ENCODE results near the gene LIN7C. TPM values are rescaled to one million over a fixed set of nuclear protein-coding genes. Genes with fewer than 3 reads are reported as not detected.
A peak's percentile ranks its signal among the peaks of the same experiment; 100 is the strongest.

The LIN7C gene
- total RNA-seq, 6 experiments from 2014 or later = 53.7 to 64.4 (median 60.2) TPM

DNA sequence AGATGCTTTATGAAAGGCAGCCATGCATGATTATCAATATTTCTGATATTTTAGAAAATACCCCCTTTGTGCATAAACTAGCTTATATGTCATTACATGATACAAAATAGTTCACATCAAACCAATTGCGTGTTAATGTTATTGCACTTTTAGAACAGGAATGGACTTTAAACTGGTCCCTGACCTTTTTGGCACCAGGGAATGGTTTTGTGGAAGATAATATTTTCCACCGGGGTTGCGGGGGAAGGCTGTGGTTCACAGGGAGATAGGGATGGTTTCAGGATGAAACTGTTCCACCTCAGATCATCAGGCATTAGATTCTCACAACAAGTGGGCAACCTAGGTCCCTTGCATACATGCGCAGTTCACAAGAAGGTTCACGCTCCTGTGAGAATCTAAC, 17.5 kb downstream of the LIN7C start:
- Mint-ChIP-seq H3K4me1 (ENCODE audit: low read depth) (no peaks in the 10 kb centered on the region), H3K9me3 (no peaks in the 10 kb centered on the region), H3K4me3 (no peak overlapping the region), H3K36me3 (ENCODE audit: low read depth) (peaks cover 6% of the 10 kb centered on the region), H3K27ac (no peak overlapping the region), H3K27me3 (ENCODE audit: insufficient read depth) (no peaks in the 10 kb centered on the region)
- DNase-seq = no peak
- TF ChIP-seq, protein P1, sequence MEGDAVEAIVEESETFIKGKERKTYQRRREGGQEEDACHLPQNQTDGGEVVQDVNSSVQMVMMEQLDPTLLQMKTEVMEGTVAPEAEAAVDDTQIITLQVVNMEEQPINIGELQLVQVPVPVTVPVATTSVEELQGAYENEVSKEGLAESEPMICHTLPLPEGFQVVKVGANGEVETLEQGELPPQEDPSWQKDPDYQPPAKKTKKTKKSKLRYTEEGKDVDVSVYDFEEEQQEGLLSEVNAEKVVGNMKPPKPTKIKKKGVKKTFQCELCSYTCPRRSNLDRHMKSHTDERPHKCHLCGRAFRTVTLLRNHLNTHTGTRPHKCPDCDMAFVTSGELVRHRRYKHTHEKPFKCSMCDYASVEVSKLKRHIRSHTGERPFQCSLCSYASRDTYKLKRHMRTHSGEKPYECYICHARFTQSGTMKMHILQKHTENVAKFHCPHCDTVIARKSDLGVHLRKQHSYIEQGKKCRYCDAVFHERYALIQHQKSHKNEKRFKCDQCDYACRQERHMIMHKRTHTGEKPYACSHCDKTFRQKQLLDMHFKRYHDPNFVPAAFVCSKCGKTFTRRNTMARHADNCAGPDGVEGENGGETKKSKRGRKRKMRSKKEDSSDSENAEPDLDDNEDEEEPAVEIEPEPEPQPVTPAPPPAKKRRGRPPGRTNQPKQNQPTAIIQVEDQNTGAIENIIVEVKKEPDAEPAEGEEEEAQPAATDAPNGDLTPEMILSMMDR (IDR thresholded peaks at IDR 0.05) = no peak

DNA sequence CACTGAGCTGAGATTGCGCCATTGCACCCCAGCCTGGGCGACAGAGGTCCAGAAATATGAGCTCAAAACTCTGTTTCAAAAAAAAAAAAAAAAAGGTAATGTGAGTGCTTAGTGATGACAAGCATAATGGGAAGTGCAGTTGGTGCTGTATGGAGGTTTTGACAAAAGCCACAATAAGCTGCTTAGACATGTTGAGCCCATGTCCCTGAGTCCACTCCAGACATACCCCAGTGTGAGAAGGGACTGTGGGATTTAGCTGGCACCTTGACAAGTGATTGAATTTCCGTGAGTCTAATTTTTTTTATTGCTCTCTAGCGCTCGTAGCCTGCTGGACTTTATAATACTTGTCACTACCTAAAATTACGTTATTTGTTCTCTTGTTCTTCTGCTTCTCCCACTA, 18.9 kb downstream of the LIN7C start:
- Mint-ChIP-seq H3K27ac (no peak overlapping the region), H3K36me3 (ENCODE audit: low read depth) (peaks cover 6% of the 10 kb centered on the region), H3K4me1 (ENCODE audit: low read depth) (no peaks in the 10 kb centered on the region), H3K9me3 (no peaks in the 10 kb centered on the region), H3K4me3 (no peak overlapping the region), H3K27me3 (ENCODE audit: insufficient read depth) (no peaks in the 10 kb centered on the region)
- no peak for DNase-seq
- TF ChIP-seq, protein P1 (IDR thresholded peaks at IDR 0.05) = no peak

DNA sequence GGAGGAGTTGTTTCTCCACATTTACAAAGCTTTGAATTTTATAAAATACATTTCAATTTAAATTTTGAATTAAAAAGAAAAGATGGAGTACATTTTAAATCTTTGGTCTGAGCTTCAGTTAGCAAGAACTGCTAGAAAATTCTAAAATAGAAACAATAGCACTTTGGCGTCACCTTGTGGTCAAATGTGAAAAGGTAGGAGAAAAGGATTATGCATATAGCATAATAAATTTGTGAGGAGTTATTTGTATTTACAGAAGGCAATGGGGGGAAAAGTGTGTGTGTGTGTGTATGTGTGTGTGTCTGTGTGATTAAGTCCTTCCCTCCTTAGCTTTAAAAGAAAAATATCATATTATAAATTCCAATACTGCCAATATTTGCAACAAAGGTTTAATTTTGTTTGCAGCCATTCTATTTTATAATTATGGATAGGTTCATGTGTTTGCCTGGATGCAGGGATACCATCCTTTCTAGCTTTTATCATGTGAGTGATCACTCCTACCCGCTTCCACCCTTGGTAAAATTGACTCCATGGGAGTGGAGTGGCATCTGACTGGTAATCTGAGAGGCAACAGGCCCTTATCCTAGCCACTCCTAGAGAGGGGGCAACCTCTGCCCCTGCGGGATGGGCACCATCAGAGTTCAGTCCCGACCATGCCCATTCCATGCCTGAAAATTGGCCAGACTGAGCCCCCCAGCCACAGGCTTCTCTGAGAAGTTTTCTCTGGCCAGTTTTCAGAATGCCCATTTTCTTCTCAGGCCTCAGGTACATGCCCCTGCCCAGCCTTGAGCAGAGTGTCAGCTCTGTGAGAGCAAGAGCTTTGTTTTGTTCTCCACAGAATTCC, 20.4 kb downstream of the LIN7C start:
- Mint-ChIP-seq H3K4me1 (ENCODE audit: low read depth) (no peaks in the 10 kb centered on the region), H3K9me3 (no peaks in the 10 kb centered on the region), H3K27me3 (ENCODE audit: insufficient read depth) (no peaks in the 10 kb centered on the region), H3K27ac (no peak overlapping the region; the same call in 1 of the 2 replicates), H3K4me3 (no peak overlapping the region), H3K36me3 (ENCODE audit: low read depth) (no peaks in the 10 kb centered on the region)
- peak; percentile 72 for DNase-seq
- TF ChIP-seq, protein P1 (IDR thresholded peaks at IDR 0.05) = peak; percentile 99

DNA sequence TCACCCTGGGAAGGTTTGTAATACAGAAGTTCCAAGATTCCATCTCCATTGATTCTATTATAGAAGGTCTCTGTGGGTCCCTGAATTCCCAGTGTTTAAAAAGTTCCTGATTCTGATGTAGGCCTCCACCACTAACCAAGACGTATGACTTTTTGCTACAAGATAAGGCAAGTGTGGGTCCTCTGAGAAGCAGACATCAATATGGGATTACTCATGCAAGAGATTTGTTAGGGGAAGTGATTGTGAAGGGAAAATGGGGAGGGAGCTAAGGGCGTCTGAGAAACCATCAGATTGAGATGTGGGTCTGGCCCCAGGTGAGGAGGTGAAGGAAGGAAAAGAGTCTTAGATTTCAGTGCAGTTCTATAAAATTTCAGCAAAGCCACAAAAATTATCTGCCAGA, 23.8 kb downstream of the LIN7C start:
- H3K36me3 Mint-ChIP-seq (ENCODE audit: low read depth) = no peaks in the 10 kb centered on the region
- no peaks in the 10 kb centered on the region for H3K27me3 Mint-ChIP-seq (ENCODE audit: insufficient read depth)
- no peak overlapping the region for H3K27ac Mint-ChIP-seq
- no peak overlapping the region for H3K4me3 Mint-ChIP-seq
- no peak for DNase-seq
- TF ChIP-seq, protein P1 (IDR thresholded peaks at IDR 0.05) = no peak
- no peaks in the 10 kb centered on the region for H3K9me3 Mint-ChIP-seq
- no peaks in the 10 kb centered on the region for H3K4me1 Mint-ChIP-seq (ENCODE audit: low read depth)

DNA sequence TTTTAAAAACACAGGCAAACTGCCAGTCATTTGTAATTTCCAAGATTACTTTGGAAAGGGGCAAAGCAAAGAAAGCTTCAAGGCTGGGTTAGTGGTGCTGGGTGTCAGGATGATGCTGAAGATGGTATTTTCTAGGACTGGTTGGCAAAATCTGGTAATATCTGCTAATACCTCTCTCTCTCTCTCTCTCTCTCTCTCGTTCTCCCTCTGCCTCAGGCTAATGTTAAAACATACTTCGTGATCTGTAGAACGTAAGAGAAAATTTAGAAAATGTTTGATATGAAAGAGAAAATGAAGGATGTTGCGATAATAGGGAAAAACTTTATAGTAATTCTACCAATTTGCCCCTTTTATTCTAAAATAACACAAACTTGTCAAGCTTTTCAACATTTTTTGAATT, 24.6 kb downstream of the LIN7C start:
- no peaks in the 10 kb centered on the region for H3K27me3 Mint-ChIP-seq (ENCODE audit: insufficient read depth)
- no peak for DNase-seq
- TF ChIP-seq, protein P1 (IDR thresholded peaks at IDR 0.05) = no peak
- no peaks in the 10 kb centered on the region for H3K36me3 Mint-ChIP-seq (ENCODE audit: low read depth)
- H3K4me3 Mint-ChIP-seq = no peak overlapping the region
- no peaks in the 10 kb centered on the region for H3K9me3 Mint-ChIP-seq
- no peaks in the 10 kb centered on the region for H3K4me1 Mint-ChIP-seq (ENCODE audit: low read depth)
- H3K27ac Mint-ChIP-seq = no peak overlapping the region
